Spleen (tissue), 11 donors: Measurements from ENCODE around the gene RNF187. TPM values are rescaled to one million over a fixed set of nuclear protein-coding genes. Genes with fewer than 3 reads are reported as not detected.
A peak's percentile ranks its signal among the peaks of the same experiment; 100 is the strongest.

Source experiments
- DNase-seq: peaks from one replicate; pipeline ENCODE4 v3.0.0-alpha.2; 2020
- H3K27ac ChIP-seq, 8 donors: fragments of 200-600 bp; sonication (generic) in 7 of 8; 1 replicate in 4 of 8; 2 replicates in 4 of 8; pipeline versions ENCODE4 v1.5.0 to v1.8.0; 2016 to 2021; ENCODE audit warnings: inconsistent platforms in 4 of 8, mild to moderate bottlenecking in 4 of 8, moderate library complexity in 1 of 8
- H3K27me3 ChIP-seq, 7 donors: fragments of 200-600 bp; sonication (generic) in 6 of 7; replicated peaks in 1 of 7; 1 replicate in 4 of 7; 2 replicates in 3 of 7; pipeline versions ENCODE4 v1.5.0 to v1.8.0; 2016 to 2021; ENCODE audit warnings: inconsistent platforms in 3 of 7, mild to moderate bottlenecking in 1 of 7
- H3K36me3 ChIP-seq, 6 donors: fragments of 200-600 bp; sonication (generic) in 5 of 6; 1 replicate in 4 of 6; 2 replicates in 2 of 6; pipeline versions ENCODE4 v1.5.0 to v1.8.0; 2016 to 2021; ENCODE audit warnings: inconsistent platforms in 2 of 6
- H3K4me1 ChIP-seq, 6 donors: fragments of 200-600 bp; sonication (generic) in 5 of 6; 1 replicate in 3 of 6; 2 replicates in 3 of 6; pipeline versions ENCODE4 v1.5.0 to v1.8.0; 2016 to 2021; ENCODE audit warnings: inconsistent platforms in 3 of 6
- H3K4me3 ChIP-seq, 8 donors: fragments of 200-600 bp; sonication (generic) in 7 of 8; 1 replicate in 4 of 8; 2 replicates in 4 of 8; pipeline versions ENCODE4 v1.5.0 to v1.8.0; 2016 to 2021; ENCODE audit warnings: inconsistent platforms in 4 of 8, mild to moderate bottlenecking in 4 of 8, moderate library complexity in 2 of 8
- H3K9me3 ChIP-seq, 8 donors: fragments of 200-600 bp; sonication (generic) in 7 of 8; 1 replicate in 4 of 8; 2 replicates in 4 of 8; pipeline versions ENCODE4 v1.5.0 to v1.8.0; 2016 to 2021; ENCODE audit warnings: inconsistent platforms in 4 of 8
- CTCF ChIP-seq, 11 experiments: fragments of 200-600 bp in 7 of 11; fragments of 450-650 bp in 4 of 11; sonication (generic) in 4 of 11; IDR thresholded peaks in 8 of 11; conservative IDR thresholded peaks in 3 of 11; 1 replicate in 7 of 11; 2 replicates in 4 of 11; pipeline versions ENCODE4 v1.4.0 to v1.8.0; 2016 to 2021; ENCODE audit warnings: antibody characterized with exemption in 11 of 11, inconsistent platforms in 4 of 11, mild to moderate bottlenecking in 1 of 11
- POLR2A ChIP-seq, 3 donors: fragments of 450-650 bp; IDR thresholded peaks; one replicate each; pipeline ENCODE4 v1.5.1; 2017; ENCODE audit warnings: antibody characterized with exemption in 3 of 3, mild to moderate bottlenecking in 1 of 3
- POLR2AphosphoS5 ChIP-seq, 3 donors: sonication (generic); formaldehyde crosslinking; IDR thresholded peaks; one replicate each; pipeline ENCODE4 v1.5.1; 2017; ENCODE audit warnings: antibody characterized with exemption in 3 of 3
- WGBS, 5 donors: extraction: QIAGEN DNeasy Blood & Tissue Kit in 3 of 5; methylation state at CpG; one replicate each; pipeline versions ENCODE4 v1.1.5 to v1.1.7; 2013 to 2018; 5-methylcytosine and 5-hydroxymethylcytosine counted together
- intact Hi-C: fragments of 100-400 bp; cut with DNase I; formaldehyde crosslinking; loops from one replicate; pipeline ENCODE4 v1.15.0; 2023; ENCODE audit warnings: low total_unique reads
- polyA plus RNA-seq, 3 donors: library from polyadenylated mRNA; stranded (reverse); fragments of 200-250 nt; gene quantifications; one replicate each; pipeline ENCODE4 v1.2.1, GENCODE V29; 2013
- total RNA-seq, 7 donors: library from RNA; depleted of rRNA in 3 of 7; stranded (reverse); fragments of >200 nt in 3 of 7; fragmentation: NEBNext Ultra II Directional in 4 of 7; extraction: Animal tissue kit (Norgen Biotek cat#: 25700) in 4 of 7; gene quantifications; one replicate each; pipeline versions ENCODE4 v1.1.0 to v1.2.1, GENCODE V29; 2016 to 2021
- donor health status: healthy with polysubstance abuse.
- donor health status: DM: no; HTN: no; CAD: no; lungs with moderate emphysema.
- donor health status: DM: no; HTN: no; CAD: no.
- donor health status: Bipolar disorder and iron deficiency.
- donor health status: healthy.
- donor health status: DM: no; HTN: no; CAD: no.
- donor health status: DM: yes; HTN: yes; CAD: no.

RNF187 gene
- total and polyA plus RNA-seq, 10 donors: 21.4 to 118 (median 60.4) TPM

- Histone ChIP-seq H3K27ac (no peak overlapping the region), H3K9me3 (no peaks in the 10 kb centered on the region), H3K36me3 (no peaks in the 10 kb centered on the region), H3K4me1 (peaks cover 0 to 16% (median 14%) of the 10 kb centered on the region in 6 donors), H3K27me3 (peaks cover 0 to 83% (median 18%) of the 10 kb centered on the region in 7 donors), H3K4me3 (no peak overlapping the region)
- TF ChIP-seq POLR2A (IDR thresholded peaks at IDR 0.05) (no peak), CTCF (IDR thresholded peaks at IDR 0.05 in 8 of 11, conservative IDR thresholded peaks at IDR 0.05 in 3 of 11) (no peak), POLR2AphosphoS5 (IDR thresholded peaks at IDR 0.05) (no peak)
- intact Hi-C loops: no loop called here
- DNase-seq: no peak
Measured at GRCh38 chr1:228443395-228443794, 43.8 kb upstream of the RNF187 start.

GRCh38 chr1:228445490-228445842, 41.7 kb upstream of the RNF187 start:
- Histone ChIP-seq H3K27me3 (peaks cover 0 to 63% (median 18%) of the 10 kb centered on the region in 7 donors), H3K4me1 (peaks cover 0 to 16% (median 14%) of the 10 kb centered on the region in 6 donors), H3K9me3 (no peaks in the 10 kb centered on the region), H3K4me3 (peak overlapping the region in 7 of 8 donors; percentile 33 to 65 (median 37)), H3K27ac (peak overlapping the region in 3 of 8 donors; percentile 22 to 65 (median 28)), H3K36me3 (no peaks in the 10 kb centered on the region)
- DNase-seq: no peak
- intact Hi-C loops: no loop called here
- no peak for TF ChIP-seq POLR2AphosphoS5 (IDR thresholded peaks at IDR 0.05)
- no peak for TF ChIP-seq POLR2A (IDR thresholded peaks at IDR 0.05)
- no peak for TF ChIP-seq CTCF (IDR thresholded peaks at IDR 0.05 in 8 of 11, conservative IDR thresholded peaks at IDR 0.05 in 3 of 11)
- 7 to 11% (median 8%) methylated on average over 16 of the region's 16 CpGs for WGBS, 5 donors

GRCh38 chr1:228445843-228446650, 41.1 kb upstream of the RNF187 start:
- Histone ChIP-seq H3K4me3 (peak overlapping the region in 7 of 8 donors; percentile 33 to 65 (median 37)), H3K27ac (peak overlapping the region in 3 of 8 donors; percentile 22 to 65 (median 28)), H3K4me1 (peaks cover 0 to 16% (median 14%) of the 10 kb centered on the region in 6 donors), H3K36me3 (no peaks in the 10 kb centered on the region), H3K9me3 (no peaks in the 10 kb centered on the region), H3K27me3 (peaks cover 0 to 58% (median 18%) of the 10 kb centered on the region in 7 donors)
- DNase-seq: no peak
- TF ChIP-seq CTCF (IDR thresholded peaks at IDR 0.05 in 8 of 11, conservative IDR thresholded peaks at IDR 0.05 in 3 of 11) (no peak), POLR2AphosphoS5 (IDR thresholded peaks at IDR 0.05) (peak; percentile 5 to 71 (median 39)), POLR2A (IDR thresholded peaks at IDR 0.05) (no peak)
- WGBS, 5 donors: 6 to 11% (median 8%) methylated on average over 41 to 51 of the region's 51 CpGs
- intact Hi-C loops: no loop called here

GRCh38 chr1:228446852-228447251, 40.3 kb upstream of the RNF187 start:
- Histone ChIP-seq H3K4me1 (peaks cover 0 to 16% (median 14%) of the 10 kb centered on the region in 6 donors), H3K36me3 (peaks cover 0 to 1% (median 0%) of the 10 kb centered on the region in 6 donors), H3K9me3 (no peaks in the 10 kb centered on the region), H3K27ac (no peak overlapping the region), H3K27me3 (peaks cover 0 to 50% (median 18%) of the 10 kb centered on the region in 7 donors), H3K4me3 (peak overlapping the region in 1 of 8 donors; percentile 57)
- intact Hi-C loops: no loop called here
- no peak for DNase-seq
- no peak for TF ChIP-seq CTCF (IDR thresholded peaks at IDR 0.05 in 8 of 11, conservative IDR thresholded peaks at IDR 0.05 in 3 of 11)
- WGBS, 5 donors: 53 to 80% (median 76%) methylated on average over 15 of the region's 15 CpGs
